NCI-H1048 (cell line): ENCODE measurements around the gene KRTAP5-9.
"Not testable (repeated sequence)": the region's sequence is repeated elsewhere in the genome, so short reads cannot be mapped to it uniquely, and the experiment has no call there.

Experiments used
- DNase-seq: peaks from one replicate; lab custom pipeline; 2025; lab: John Stamatoyannopoulos, UW

Gene KRTAP5-9

DNA sequence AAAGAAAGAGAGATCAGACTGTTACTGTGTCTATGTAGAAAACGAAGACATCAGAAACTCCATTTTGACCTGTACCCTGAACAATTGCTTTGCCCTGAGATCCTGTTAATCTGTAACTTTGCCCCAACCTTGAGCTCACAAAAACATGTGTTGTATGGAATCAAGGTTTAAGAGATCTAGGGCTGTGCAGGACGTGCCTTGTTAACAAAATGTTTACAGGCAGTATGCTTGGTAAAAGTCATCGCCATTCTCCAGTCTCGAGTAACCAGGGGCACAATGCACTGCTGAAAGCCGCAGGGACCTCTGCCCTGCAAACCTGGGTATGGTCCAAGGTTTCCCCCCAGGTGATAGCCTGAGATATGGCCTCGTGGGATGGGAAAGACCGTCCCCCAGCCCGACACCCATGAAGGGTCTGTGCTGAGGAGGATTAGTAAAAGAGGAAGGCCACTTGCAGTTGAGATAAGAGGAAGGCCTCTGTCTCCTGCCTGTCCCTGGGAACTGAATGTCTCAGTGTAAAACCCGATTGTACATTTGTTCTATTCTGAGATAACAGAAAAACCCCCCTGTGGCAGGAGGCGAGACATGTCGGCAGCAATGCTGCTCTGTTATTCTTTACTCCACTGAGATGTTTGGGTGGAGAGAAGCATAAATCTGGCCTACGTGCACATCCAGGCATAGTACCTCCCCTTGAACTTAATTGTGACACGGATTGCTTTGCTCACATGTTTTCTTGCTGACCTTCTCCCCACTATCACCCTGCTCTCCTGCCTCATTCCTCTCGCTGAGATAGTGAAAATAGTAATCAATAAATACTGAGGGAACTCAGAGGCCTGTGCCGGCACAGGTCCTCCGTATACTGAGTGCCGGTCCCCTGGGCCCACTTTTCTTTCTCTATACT lies 13.3 kb upstream of the KRTAP5-9 start:
- DNase-seq: not testable (repeated sequence)

DNA sequence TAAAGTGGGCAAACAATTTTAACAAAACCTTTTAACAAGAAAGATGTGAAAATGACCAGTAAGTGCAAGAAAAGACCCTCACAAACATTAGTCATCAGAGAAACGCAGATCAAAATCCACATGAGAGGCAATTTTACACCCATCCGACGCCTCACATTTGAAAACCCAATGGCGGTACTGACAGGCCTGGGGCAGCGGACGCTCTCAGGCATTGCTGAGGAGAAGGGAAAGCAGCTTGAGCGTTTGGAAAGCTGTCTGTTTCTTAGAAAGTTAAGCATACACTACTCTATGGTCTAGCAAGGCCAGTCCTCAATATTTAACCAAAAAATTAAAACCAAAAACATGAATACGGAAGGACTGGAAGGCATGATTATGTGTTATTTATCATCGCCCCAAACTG lies 12.4 kb upstream of the KRTAP5-9 start:
- DNase-seq: no peak

- DNase-seq: no peak
Measured at GRCh38 chr11:71537537-71537936, 10.7 kb upstream of the KRTAP5-9 start.

DNA sequence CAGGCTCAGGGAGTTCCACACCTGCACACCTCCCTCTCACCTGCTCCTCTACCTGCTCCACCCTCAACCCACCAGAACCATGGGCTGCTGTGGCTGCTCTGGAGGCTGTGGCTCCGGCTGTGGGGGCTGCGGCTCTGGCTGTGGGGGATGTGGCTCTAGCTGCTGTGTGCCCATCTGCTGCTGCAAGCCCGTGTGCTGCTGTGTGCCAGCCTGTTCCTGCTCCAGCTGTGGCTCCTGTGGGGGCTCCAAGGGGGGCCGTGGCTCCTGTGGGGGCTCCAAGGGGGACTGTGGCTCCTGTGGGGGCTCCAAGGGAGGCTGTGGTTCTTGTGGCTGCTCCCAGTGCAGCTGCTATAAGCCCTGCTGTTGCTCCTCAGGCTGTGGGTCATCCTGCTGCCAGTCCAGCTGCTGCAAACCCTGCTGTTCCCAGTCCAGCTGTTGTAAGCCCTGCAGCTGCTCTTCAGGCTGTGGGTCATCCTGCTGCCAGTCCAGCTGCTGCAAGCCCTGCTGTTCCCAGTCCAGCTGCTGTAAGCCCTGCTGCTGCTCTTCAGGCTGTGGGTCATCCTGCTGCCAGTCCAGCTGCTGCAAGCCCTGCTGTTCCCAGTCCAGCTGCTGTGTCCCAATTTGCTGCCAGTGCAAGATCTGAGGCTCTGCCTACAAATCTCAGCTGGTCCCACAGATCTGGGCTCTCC lies 10.1 kb upstream of the KRTAP5-9 start, which contains the start of gene KRTAP5-8:
Gene KRTAP5-8 (plus strand): TSS at position 49 of the 689 bp plus-strand sequence. CDS start 31 bp downstream, at position 80.
- DNase-seq: not testable (repeated sequence)

DNA sequence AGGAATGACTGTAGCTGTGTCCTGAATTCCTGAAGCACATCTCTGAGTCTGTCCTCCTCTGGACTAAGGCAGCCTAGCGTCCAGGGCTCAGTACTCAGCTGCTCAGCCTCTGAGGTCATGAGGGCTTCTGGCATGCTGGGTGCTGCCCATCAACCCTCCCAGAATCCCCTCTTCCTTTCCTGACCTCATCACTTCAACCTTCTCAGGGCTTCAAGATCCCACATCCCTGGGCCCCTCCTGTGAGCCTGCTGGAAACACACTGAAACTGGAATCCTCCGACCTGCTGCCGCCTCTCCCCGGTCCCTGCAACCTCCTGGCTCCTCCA lies 9.6 kb upstream of the KRTAP5-9 start:
- no peak for DNase-seq

GRCh38 chr11:71539017-71539416 lies 9.2 kb upstream of the KRTAP5-9 start:
- DNase-seq: no peak

- not testable (repeated sequence) for DNase-seq
Measured at GRCh38 chr11:71539971-71540370, 8.2 kb upstream of the KRTAP5-9 start.

DNA sequence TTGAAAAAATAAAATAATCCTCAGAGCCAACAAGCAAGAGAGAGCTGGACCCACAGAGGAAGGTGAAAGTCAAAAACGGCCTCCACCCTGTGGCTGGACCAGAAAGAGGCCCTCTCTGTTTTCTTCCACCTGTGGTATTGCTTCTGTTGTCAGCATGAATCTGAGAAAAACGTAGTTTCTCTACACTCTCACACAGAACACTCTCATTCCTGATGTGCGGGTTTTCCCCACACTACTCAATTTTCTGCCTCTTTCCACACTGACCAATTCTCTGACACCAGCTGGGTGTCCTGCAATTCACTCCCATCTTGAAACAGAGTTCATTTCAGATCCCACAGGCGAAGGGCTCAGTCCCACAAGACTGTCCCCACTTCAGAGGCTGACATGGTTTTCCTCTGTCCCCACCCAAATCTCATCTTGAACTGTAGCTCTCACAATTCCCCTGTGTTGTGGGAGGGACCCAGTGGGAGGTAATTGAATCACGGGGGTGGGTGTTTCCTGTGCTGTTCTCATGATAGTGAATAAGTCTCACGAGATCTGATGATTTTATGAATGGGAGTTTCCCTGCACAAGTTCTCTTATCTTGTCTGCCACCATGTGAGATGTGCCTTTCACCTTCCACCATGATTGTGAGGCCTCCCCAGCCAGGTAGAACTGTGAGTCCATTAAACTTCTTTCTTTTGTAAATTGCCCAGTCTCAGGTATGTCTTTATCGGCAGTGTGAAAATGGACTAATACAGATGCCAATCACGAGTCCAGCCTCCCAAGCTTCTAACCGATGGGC lies 7.5 kb upstream of the KRTAP5-9 start:
- not testable (repeated sequence) for DNase-seq

GRCh38 chr11:71542382-71542781 lies 5.8 kb upstream of the KRTAP5-9 start:
- DNase-seq: no peak

DNA sequence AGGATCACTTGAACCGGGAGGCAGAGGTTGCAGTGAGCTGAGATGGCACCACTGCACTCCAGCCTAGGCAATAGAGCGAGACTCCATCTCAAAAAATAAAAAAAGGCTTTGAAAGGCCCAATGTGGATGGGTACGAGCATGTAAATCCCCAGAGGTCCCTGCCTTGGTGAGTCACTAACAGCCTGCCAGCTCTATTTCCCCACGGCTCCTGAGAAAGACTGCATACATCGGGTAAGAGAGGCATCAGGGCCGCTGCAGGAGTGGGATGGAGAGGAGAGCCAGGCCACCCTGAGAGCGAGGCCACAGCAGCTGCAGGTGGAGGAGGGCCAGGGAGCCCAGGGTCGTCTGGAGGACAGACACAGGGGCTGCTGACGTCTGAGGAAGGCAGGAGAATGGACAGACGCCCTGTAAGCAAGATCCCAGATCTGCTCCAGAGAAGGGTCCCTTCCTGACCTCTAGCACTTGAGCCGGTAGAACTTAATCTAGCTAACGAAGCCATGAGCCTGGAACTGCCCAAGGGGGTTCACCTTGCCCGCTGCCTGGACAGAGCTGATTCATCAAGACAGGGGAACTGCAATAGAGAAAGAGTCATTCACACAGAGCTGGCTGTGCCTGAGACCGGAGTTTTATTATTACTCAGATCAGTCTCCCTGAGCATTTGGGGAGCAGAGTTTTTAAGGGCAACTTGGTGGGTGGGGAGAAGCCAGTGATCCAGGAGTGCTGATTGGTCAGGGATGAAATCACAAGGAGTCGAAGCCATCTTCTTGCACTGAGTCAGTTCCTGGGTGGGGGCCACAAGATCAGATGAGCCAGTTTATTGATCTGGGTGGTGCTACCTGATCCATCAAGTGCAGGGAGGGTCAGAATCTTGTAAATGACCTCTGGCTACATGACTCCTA lies 5.1 kb upstream of the KRTAP5-9 start:
- DNase-seq: no peak

- no peak for DNase-seq
Measured at GRCh38 chr11:71543866-71544265, 4.4 kb upstream of the KRTAP5-9 start.

DNA sequence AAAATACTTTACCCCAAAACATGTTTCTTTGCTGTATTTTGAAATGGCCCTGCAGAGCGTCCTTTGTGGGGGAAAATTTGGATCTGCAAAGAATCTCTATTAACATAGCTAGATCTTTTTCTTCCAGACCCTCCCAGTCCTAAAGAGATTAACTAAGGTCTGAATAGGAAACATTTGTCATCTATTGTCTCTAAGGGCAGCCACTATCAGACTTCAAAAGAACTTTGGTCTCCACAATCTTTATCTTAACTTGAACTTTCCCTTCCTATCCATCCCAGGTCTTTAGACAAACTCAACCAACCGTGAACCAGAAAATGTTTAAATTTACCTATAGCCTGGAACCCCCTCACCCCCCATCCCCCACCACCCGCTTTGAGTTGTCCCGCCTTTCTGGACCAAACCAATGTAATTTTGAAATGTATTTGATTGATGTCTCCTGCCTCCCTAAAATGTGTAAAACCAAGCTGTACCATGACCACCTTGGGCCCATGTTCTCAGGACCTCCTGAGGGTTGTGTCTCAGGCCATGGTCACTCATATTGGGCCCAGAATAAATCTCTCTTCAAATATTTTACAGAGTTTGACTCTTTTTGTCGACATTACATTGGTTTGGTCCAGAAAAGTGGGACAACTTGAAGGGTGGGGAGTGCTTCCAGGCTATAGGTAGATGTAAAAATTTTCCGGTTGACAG lies 3.5 kb upstream of the KRTAP5-9 start:
- DNase-seq: no peak

- DNase-seq: no peak
Measured at GRCh38 chr11:71545405-71545966, 2.7 kb upstream of the KRTAP5-9 start.

DNA sequence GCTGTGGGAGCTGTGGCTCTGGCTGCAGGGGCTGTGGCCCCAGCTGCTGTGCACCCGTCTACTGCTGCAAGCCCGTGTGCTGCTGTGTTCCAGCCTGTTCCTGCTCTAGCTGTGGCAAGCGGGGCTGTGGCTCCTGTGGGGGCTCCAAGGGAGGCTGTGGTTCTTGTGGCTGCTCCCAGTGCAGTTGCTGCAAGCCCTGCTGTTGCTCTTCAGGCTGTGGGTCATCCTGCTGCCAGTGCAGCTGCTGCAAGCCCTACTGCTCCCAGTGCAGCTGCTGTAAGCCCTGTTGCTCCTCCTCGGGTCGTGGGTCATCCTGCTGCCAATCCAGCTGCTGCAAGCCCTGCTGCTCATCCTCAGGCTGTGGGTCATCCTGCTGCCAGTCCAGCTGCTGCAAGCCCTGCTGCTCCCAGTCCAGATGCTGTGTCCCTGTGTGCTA lies 514 bp downstream of the KRTAP5-9 start:
- DNase-seq: no peak

DNA sequence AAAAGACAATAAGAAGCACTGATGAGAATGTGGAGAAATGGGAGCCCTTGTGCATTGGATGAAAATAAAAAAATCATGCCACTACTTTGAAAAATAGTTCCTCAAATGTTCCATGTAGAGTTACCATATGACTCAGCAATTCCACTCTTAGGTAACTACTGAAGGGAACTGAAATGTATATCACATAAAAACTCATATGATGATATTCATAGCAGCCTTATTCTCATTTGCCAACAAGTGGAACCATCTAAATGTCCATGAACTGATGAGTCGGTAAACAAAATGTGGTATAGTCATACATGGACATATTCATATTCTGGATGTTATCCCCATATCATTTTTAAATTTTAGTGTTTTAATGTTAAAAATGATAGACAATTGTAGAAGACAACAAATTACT lies 3.5 kb downstream of the KRTAP5-9 start:
- no peak for DNase-seq

GRCh38 chr11:71554996-71555395 lies 6.8 kb downstream of the KRTAP5-9 start:
- no peak for DNase-seq

- DNase-seq: no peak
Measured at GRCh38 chr11:71555508-71555907, 7.3 kb downstream of the KRTAP5-9 start.

- DNase-seq: no peak
Measured at GRCh38 chr11:71556018-71556417, 7.8 kb downstream of the KRTAP5-9 start.

- DNase-seq: no peak
Measured at GRCh38 chr11:71557257-71557656, 9.0 kb downstream of the KRTAP5-9 start.

DNA sequence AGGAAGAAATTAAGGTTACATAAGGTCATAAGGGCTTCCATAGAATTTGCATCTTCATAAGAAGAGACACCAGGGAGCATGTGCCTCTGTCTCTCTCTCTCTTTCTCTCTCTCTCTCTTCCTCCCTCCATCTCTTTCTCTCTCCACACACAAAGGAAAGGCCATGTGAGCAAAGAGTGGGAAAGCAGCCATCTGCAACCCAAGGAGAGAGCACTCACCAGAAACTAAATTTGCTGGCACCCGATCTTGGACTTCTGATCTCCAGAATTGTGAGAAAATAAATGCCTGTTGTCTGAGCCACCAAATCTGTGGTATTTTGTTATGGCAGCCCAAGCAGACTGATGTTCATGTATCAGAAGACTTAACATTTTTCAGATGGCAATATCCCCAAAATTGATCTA lies 10.8 kb downstream of the KRTAP5-9 start:
- DNase-seq: no peak
